Vagina (tissue), 2 donors: ENCODE results near the gene NDUFV2. TPM values are rescaled to one million over a fixed set of nuclear protein-coding genes. Genes with fewer than 3 reads are reported as not detected.

Experiments
- DNase-seq, 2 donors: peaks; one replicate each; pipeline ENCODE4 v3.0.0-alpha.2; 2017; ENCODE audit errors: extremely low spot score in 2 of 2
- H3K27ac ChIP-seq: fragments of 200-600 bp; sonication (generic); one replicate; pipeline ENCODE4 v1.5.1; 2019
- H3K27me3 ChIP-seq: fragments of 200-600 bp; sonication (generic); one replicate; pipeline ENCODE4 v1.5.1; 2019
- H3K36me3 ChIP-seq, 2 donors: fragments of 200-600 bp; sonication (generic); one replicate each; pipeline ENCODE4 v1.5.1; 2017 to 2019
- H3K4me1 ChIP-seq: fragments of 200-600 bp; sonication (generic); one replicate; pipeline ENCODE4 v1.5.1; 2019
- H3K4me3 ChIP-seq, 2 donors: fragments of 200-600 bp; sonication (generic); 1 replicate in 1 of 2; 2 replicates in 1 of 2; pipeline ENCODE4 v1.5.1; 2016 to 2019
- H3K9me3 ChIP-seq: fragments of 200-600 bp; sonication (generic); one replicate; pipeline ENCODE4 v1.5.1; 2019
- POLR2A ChIP-seq, 2 donors: fragments of 450-650 bp; IDR thresholded peaks; one replicate each; pipeline ENCODE4 v1.6.1; 2017; ENCODE audit warnings: antibody characterized with exemption in 2 of 2, mild to moderate bottlenecking in 2 of 2, moderate library complexity in 2 of 2
- POLR2AphosphoS5 ChIP-seq, 2 donors: sonication (generic); formaldehyde crosslinking; IDR thresholded peaks; one replicate each; pipeline ENCODE4 v1.9.0; 2017; ENCODE audit warnings: antibody characterized with exemption in 2 of 2, mild to moderate bottlenecking in 2 of 2, low read depth in 1 of 2; ENCODE audit not compliant: insufficient read depth in 1 of 2
- intact Hi-C: fragments of 100-400 bp; cut with DNase I; formaldehyde crosslinking; loops from one replicate; pipeline ENCODE4 v1.15.1; 2023
- total RNA-seq: library from RNA; depleted of rRNA; stranded (reverse); fragments of >200 nt; gene quantifications from one replicate; pipeline ENCODE4 v1.2.3, GENCODE V29; 2016
- TF ChIP-seq, protein P1 (sequence below), 3 experiments: fragments of 450-650 bp in 2 of 3; fragments of 200-600 bp in 1 of 3; sonication (generic) in 1 of 3; IDR thresholded peaks; one replicate each; pipeline ENCODE4 v1.5.1; 2017 to 2019; ENCODE audit warnings: antibody characterized with exemption in 3 of 3, mild to moderate bottlenecking in 2 of 3, moderate library complexity in 2 of 3

NDUFV2 gene
- total RNA-seq, 1 donor from 2014 or later = 75.1 TPM

DNA sequence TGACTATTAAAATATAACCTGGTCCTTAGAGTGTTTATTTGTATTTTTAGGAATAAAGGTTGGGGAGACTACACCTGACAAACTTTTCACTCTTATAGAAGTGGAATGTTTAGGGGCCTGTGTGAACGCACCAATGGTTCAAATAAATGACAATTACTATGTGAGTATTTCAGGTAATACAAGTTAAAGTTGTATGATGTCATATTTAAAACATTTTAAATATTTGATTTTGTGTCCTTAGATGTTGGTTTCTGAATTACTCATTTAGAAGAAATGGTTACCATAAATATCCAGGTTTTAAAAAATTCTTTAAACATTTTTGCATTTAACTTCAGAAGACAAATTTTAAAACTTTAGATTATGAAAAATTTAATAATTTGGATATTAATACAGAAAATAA, 22.3 kb downstream of the NDUFV2 start:
- Histone ChIP-seq H3K27ac (no peak overlapping the region), H3K36me3 (peaks cover 0 to 44% of the 10 kb centered on the region in 2 donors), H3K9me3 (no peaks in the 10 kb centered on the region), H3K27me3 (no peaks in the 10 kb centered on the region), H3K4me1 (peaks cover 13% of the 10 kb centered on the region), H3K4me3 (no peak overlapping the region)
- intact Hi-C loops = no loop called here
- no peak for TF ChIP-seq POLR2AphosphoS5 (IDR thresholded peaks at IDR 0.05; ENCODE audit: insufficient read depth in 1 of 2, low read depth in 1 of 2)
- TF ChIP-seq, protein P1, sequence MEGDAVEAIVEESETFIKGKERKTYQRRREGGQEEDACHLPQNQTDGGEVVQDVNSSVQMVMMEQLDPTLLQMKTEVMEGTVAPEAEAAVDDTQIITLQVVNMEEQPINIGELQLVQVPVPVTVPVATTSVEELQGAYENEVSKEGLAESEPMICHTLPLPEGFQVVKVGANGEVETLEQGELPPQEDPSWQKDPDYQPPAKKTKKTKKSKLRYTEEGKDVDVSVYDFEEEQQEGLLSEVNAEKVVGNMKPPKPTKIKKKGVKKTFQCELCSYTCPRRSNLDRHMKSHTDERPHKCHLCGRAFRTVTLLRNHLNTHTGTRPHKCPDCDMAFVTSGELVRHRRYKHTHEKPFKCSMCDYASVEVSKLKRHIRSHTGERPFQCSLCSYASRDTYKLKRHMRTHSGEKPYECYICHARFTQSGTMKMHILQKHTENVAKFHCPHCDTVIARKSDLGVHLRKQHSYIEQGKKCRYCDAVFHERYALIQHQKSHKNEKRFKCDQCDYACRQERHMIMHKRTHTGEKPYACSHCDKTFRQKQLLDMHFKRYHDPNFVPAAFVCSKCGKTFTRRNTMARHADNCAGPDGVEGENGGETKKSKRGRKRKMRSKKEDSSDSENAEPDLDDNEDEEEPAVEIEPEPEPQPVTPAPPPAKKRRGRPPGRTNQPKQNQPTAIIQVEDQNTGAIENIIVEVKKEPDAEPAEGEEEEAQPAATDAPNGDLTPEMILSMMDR (IDR thresholded peaks at IDR 0.05) = no peak
- no peak for DNase-seq

DNA sequence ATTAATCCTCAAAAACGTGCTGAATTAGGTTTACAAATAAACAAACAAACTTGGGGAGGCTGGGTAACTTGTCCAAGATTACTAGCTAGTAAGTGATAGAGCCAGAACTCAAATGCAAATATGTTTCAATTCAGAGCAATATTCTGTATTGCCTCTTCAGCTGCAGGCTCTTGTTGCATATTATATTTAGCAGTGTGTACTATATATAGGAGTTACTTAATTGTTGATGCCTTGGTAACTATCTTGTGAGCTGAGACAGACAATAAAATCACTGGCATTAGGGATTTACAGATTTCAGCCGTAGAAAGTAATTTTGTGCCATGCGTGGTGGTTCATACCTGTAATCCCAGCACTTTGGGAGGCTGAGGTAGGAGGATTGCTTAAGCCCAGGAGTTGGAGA, 23.8 kb downstream of the NDUFV2 start:
- Histone ChIP-seq H3K27ac (no peak overlapping the region), H3K27me3 (no peaks in the 10 kb centered on the region), H3K9me3 (no peaks in the 10 kb centered on the region), H3K4me1 (peaks cover 2% of the 10 kb centered on the region), H3K36me3 (peaks cover 0 to 45% of the 10 kb centered on the region in 2 donors), H3K4me3 (no peak overlapping the region)
- TF ChIP-seq, protein P1 (IDR thresholded peaks at IDR 0.05) = no peak
- TF ChIP-seq POLR2A (IDR thresholded peaks at IDR 0.05) (no peak), POLR2AphosphoS5 (IDR thresholded peaks at IDR 0.05; ENCODE audit: insufficient read depth in 1 of 2, low read depth in 1 of 2) (no peak)
- intact Hi-C loops = no loop called here
- no peak for DNase-seq

DNA sequence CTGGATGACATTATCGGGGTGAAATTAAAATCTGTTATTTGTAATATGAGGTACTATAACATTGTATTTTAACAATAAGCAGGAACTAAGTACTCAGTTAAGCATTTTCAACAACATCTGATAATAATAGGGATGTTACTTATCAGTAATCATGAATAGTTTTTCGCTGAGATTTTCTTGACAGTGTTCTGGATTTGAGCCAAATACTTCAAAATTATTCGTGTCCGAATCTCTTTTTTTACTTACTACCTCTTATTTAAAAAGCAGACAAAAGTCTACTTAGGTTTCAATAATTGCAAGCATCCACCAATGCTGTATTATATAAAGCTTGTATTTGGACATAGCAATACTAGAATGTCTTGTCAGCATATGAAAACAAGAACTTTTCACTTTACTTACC, 27.7 kb downstream of the NDUFV2 start:
- Histone ChIP-seq H3K4me3 (no peak overlapping the region), H3K9me3 (no peaks in the 10 kb centered on the region), H3K4me1 (peaks cover 4% of the 10 kb centered on the region), H3K27me3 (no peaks in the 10 kb centered on the region), H3K36me3 (peaks cover 0 to 29% of the 10 kb centered on the region in 2 donors), H3K27ac (no peak overlapping the region)
- TF ChIP-seq, protein P1 (IDR thresholded peaks at IDR 0.05) = no peak
- TF ChIP-seq POLR2AphosphoS5 (IDR thresholded peaks at IDR 0.05; ENCODE audit: insufficient read depth in 1 of 2, low read depth in 1 of 2) (no peak), POLR2A (IDR thresholded peaks at IDR 0.05) (no peak)
- intact Hi-C loops = no loop called here
- no peak for DNase-seq

DNA sequence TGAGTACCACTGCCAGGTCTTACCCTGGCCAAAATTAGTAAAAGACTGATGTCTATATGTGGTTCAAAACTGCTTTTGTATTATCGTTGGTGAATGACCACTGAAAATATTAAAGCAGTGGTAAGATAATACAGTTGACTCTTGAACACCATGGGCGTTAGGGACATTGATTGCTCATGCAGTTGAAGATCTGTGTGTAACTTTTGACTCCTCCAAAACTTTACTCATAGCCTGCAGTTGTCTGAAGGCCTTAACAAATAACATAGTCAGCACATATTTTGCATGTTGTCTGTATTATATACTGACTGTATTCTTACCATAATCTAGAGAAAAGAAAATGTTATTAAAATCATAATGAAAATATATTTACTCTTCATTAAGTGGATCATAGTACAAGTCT, 28.3 kb downstream of the NDUFV2 start:
- peaks cover 8% of the 10 kb centered on the region for H3K4me1 ChIP-seq

DNA sequence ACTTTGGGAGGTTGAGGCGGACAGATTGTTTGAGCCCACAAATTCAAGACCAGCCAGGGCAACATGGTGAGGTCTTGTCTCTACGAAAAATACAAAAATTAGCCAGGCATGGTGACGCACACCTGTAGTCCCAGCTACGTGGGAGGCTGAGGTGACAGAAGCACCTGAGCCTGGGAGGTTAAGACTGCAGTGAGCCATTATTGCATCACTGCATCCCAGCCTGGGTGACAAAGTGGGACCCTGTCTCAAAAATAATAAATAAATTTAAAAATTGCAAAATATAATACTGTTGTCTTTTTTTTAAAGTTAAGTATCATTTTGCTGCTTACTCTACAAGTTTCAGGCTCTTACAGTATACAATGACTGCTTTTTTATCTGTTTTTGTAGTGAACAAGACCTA, 30.1 kb downstream of the NDUFV2 start:
- no peak overlapping the region for H3K4me3 ChIP-seq
- intact Hi-C loops = no loop called here
- no peak overlapping the region for H3K27ac ChIP-seq
- H3K4me1 ChIP-seq = peaks cover 8% of the 10 kb centered on the region
- no peaks in the 10 kb centered on the region for H3K9me3 ChIP-seq
- DNase-seq = no peak
- TF ChIP-seq, protein P1 (IDR thresholded peaks at IDR 0.05) = no peak
- TF ChIP-seq POLR2AphosphoS5 (IDR thresholded peaks at IDR 0.05; ENCODE audit: insufficient read depth in 1 of 2, low read depth in 1 of 2) = no peak
- TF ChIP-seq POLR2A (IDR thresholded peaks at IDR 0.05) = no peak
- H3K36me3 ChIP-seq = peaks cover 0 to 23% of the 10 kb centered on the region in 2 donors
- H3K27me3 ChIP-seq = no peaks in the 10 kb centered on the region

More for the DNA sequence above, 28.3 kb downstream of the NDUFV2 start:
- no peak overlapping the region for H3K27ac ChIP-seq
- H3K4me3 ChIP-seq = no peak overlapping the region
- DNase-seq = no peak
- no peak for TF ChIP-seq POLR2A (IDR thresholded peaks at IDR 0.05)
- H3K27me3 ChIP-seq = no peaks in the 10 kb centered on the region
- peaks cover 0 to 29% of the 10 kb centered on the region in 2 donors for H3K36me3 ChIP-seq
- H3K9me3 ChIP-seq = no peaks in the 10 kb centered on the region
- intact Hi-C loops = no loop called here
